Lung (tissue), 12 donors: ENCODE data around the gene PRG3. TPM values are rescaled to one million over a fixed set of nuclear protein-coding genes. Genes with fewer than 3 reads are reported as not detected.

Source experiments
- ATAC-seq: fragments of 200-7000 bp; cut with Tn5 transposase; one replicate; pipeline ENCODE4 v1.9.1; 2020; ENCODE audit warnings: moderate number of reproducible peaks; ENCODE audit not compliant: insufficient read depth, low FRiP score
- DNase-seq, 3 donors: peaks; one replicate each; pipeline ENCODE4 v3.0.0-alpha.2; 2013 to 2017
- H3K27ac ChIP-seq, 2 donors: one replicate each; pipeline ENCODE4 v1.5.1; 2013; ENCODE audit warnings: mild to moderate bottlenecking in 2 of 2, moderate library complexity in 2 of 2, control low read depth in 1 of 2, inconsistent platforms in 1 of 2, low read depth in 1 of 2, low read length in 1 of 2
- H3K27me3 ChIP-seq, 3 donors: one replicate each; pipeline ENCODE4 v1.5.1; 2013; ENCODE audit warnings: low read length in 2 of 3; ENCODE audit not compliant: control insufficient read depth in 3 of 3, insufficient read depth in 3 of 3
- H3K36me3 ChIP-seq, 4 donors: one replicate each; pipeline ENCODE4 v1.5.1; 2013; ENCODE audit warnings: low read length in 4 of 4, mild to moderate bottlenecking in 1 of 4, moderate library complexity in 1 of 4; ENCODE audit not compliant: control insufficient read depth in 4 of 4, insufficient read depth in 4 of 4
- H3K4me1 ChIP-seq, 5 donors: one replicate each; pipeline ENCODE4 v1.5.1; 2013; ENCODE audit warnings: low read length in 5 of 5, mild to moderate bottlenecking in 2 of 5, moderate library complexity in 1 of 5; ENCODE audit not compliant: control insufficient read depth in 5 of 5, insufficient read depth in 5 of 5
- H3K4me3 ChIP-seq: one replicate; pipeline ENCODE4 v1.5.1; 2013; ENCODE audit warnings: mild to moderate bottlenecking, control low read depth, moderate library complexity
- H3K9ac ChIP-seq, 2 donors: one replicate each; pipeline ENCODE4 v1.5.1; 2013; ENCODE audit warnings: low read length in 2 of 2, control low read depth in 1 of 2; ENCODE audit not compliant: insufficient read depth in 1 of 2
- H3K9me3 ChIP-seq, 4 donors: one replicate each; pipeline ENCODE4 v1.5.1; 2013; ENCODE audit warnings: low read length in 3 of 4, mild to moderate bottlenecking in 1 of 4, moderate library complexity in 1 of 4; ENCODE audit not compliant: control insufficient read depth in 4 of 4, insufficient read depth in 3 of 4
- WGBS, 2 donors: extraction: QIAGEN DNeasy Blood & Tissue Kit; methylation state at CpG; one replicate each; pipeline ENCODE4 v1.1.7; 2013; 5-methylcytosine and 5-hydroxymethylcytosine counted together
- polyA plus RNA-seq, 2 donors: library from polyadenylated mRNA; stranded (reverse); fragments of 200-250 nt; gene quantifications; one replicate each; pipeline ENCODE4 v1.2.1, GENCODE V29; 2013
- total RNA-seq, 2 donors: library from RNA; depleted of rRNA in 1 of 2; stranded (reverse); fragments of >200 nt in 1 of 2; gene quantifications; one replicate each; pipeline ENCODE4 v1.2.1, GENCODE V29; 2014 to 2021
- TF ChIP-seq, protein P1 (sequence below): IDR thresholded peaks from 2 replicates; pipeline ENCODE4 v1.5.1; 2012; ENCODE audit warnings: mild to moderate bottlenecking; ENCODE audit errors: control extremely low read depth, extremely low read depth
- donor health status: control.
- donor health status: control.
- donor health status: Bipolar disorder and iron deficiency.
- donor health status: healthy.
- donor health status: DM: yes; HTN: yes; CAD: no.

The PRG3 gene
- total and polyA plus RNA-seq, 4 donors = 0.63 to 1.4 TPM; not detected in 2

DNA sequence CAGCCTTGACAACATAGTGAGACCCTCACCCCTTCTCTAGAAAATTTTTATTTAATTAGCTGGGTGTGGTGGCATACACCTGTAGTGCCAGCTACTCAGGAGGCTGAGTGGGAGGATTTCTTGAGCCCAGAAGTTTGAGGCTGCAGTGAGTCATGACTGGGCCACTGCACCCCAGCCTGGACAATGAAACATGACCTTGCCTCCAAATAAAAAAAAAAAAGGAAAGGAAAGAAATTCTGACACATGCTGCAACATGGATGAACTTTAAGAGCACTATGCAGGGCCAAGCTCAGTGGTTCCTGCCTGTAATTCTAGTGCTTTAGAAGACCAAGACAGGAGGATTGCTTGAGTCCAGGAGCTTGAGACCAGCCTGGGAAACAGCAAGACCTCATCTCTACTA, 37.2 kb upstream of the PRG3 start:
- H3K27me3 ChIP-seq = no peaks in the 10 kb centered on the region
- TF ChIP-seq, protein P1, sequence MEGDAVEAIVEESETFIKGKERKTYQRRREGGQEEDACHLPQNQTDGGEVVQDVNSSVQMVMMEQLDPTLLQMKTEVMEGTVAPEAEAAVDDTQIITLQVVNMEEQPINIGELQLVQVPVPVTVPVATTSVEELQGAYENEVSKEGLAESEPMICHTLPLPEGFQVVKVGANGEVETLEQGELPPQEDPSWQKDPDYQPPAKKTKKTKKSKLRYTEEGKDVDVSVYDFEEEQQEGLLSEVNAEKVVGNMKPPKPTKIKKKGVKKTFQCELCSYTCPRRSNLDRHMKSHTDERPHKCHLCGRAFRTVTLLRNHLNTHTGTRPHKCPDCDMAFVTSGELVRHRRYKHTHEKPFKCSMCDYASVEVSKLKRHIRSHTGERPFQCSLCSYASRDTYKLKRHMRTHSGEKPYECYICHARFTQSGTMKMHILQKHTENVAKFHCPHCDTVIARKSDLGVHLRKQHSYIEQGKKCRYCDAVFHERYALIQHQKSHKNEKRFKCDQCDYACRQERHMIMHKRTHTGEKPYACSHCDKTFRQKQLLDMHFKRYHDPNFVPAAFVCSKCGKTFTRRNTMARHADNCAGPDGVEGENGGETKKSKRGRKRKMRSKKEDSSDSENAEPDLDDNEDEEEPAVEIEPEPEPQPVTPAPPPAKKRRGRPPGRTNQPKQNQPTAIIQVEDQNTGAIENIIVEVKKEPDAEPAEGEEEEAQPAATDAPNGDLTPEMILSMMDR = no peak
- ATAC-seq (no peak), DNase-seq (no peak)
- peaks cover 0 to 4% (median 0%) of the 10 kb centered on the region in 5 donors for H3K4me1 ChIP-seq
- H3K36me3 ChIP-seq = peaks cover 10 to 56% (median 34%) of the 10 kb centered on the region in 4 donors
- no peak overlapping the region for H3K9ac ChIP-seq
- H3K4me3 ChIP-seq = no peak overlapping the region
- H3K27ac ChIP-seq = no peak overlapping the region
- no peaks in the 10 kb centered on the region for H3K9me3 ChIP-seq

DNA sequence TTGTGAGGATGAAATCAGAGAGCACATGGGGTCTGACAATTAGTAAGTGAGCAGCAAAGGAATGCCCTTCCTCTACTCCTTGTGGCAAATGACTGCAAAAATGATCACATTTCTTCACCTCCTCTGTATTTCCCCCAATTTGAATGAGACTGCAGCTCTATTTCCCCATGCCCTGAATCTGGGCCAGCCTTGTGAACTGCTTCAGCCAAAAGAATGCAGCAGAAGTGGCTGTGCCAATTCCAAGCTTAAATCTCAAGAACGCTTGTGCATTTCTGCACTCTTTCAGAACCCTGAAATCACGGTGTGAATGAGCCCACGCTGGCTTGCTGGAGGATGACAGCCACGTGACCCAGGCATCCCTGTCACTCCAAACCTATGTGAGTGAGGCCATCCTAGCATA, 36.1 kb upstream of the PRG3 start:
- no peak overlapping the region for H3K4me3 ChIP-seq
- TF ChIP-seq, protein P1 = no peak
- no peak overlapping the region for H3K9ac ChIP-seq
- no peak overlapping the region for H3K27ac ChIP-seq
- WGBS, 2 donors = 57 to 61% methylated on average over 4 of the region's 4 CpGs
- peaks cover 0 to 4% (median 0%) of the 10 kb centered on the region in 5 donors for H3K4me1 ChIP-seq
- no peaks in the 10 kb centered on the region for H3K9me3 ChIP-seq
- H3K27me3 ChIP-seq = no peaks in the 10 kb centered on the region
- ATAC-seq = peak; percentile 24
- H3K36me3 ChIP-seq = peaks cover 10 to 54% (median 34%) of the 10 kb centered on the region in 4 donors
- peak; percentile 29 to 80 (median 52) for DNase-seq

DNA sequence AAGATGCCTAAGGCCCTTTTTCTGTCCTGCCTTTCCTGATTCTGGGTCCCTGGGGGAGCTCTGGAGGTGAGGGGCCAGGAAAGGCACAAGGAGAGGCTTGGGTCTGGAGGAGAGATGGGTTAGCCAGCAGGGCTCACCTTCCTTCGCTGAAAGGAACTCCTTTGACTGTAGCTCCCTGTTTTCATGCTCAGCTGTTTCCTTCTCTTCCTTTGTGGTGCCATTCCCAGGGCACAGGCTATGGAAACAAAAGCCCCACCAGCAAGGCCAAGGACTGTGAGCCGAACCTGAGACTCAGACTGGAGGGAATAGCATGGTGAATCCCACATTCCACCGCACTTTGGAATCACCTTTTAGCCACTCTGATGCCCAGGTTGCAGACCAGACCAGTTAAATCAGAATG, 35.5 kb upstream of the PRG3 start:
- no peaks in the 10 kb centered on the region for H3K9me3 ChIP-seq
- TF ChIP-seq, protein P1 = no peak
- no peaks in the 10 kb centered on the region for H3K27me3 ChIP-seq
- no peak overlapping the region for H3K4me3 ChIP-seq
- no peak for DNase-seq
- H3K27ac ChIP-seq = peak overlapping the region in 1 of 2 donors; percentile 4
- H3K9ac ChIP-seq = no peak overlapping the region
- 92 to 93% methylated on average over 3 of the region's 3 CpGs for WGBS, 2 donors
- H3K4me1 ChIP-seq = peaks cover 0 to 4% (median 0%) of the 10 kb centered on the region in 5 donors
- H3K36me3 ChIP-seq = peaks cover 10 to 54% (median 33%) of the 10 kb centered on the region in 4 donors
- ATAC-seq = no peak

DNA sequence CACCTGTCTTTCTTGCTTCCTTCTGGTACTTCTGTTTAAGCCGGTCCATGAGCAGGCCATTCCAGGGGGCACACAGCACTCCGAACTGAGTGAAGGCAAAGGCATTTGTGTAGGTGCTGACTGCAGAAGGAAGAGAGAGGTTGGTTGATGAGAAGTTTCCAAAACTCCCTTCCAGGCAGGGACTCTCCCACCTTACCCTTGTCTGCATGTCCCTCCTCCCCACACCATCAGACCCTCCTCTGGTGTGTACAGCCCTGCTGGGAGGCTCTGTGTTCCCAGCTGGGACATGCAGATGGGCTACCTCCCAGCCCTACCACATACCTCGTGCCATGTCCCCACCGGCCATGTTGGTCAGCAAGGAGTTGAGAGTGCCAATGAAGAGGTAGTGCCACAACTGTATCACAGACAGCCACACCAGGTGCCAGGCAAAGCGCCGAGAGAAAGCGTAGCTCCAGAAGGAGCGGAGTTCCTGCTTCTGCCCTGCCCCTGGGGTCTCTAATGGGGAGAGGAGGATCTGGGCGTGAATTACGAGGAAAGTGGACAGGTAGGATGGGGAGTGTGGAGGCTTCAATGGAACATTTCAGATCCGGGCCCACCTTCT, 33.8 kb upstream of the PRG3 start:
- Histone ChIP-seq H3K27ac (no peak overlapping the region), H3K4me1 (peaks cover 0 to 3% (median 0%) of the 10 kb centered on the region in 5 donors), H3K9ac (no peak overlapping the region), H3K9me3 (no peaks in the 10 kb centered on the region), H3K27me3 (no peaks in the 10 kb centered on the region), H3K36me3 (peaks cover 10 to 49% (median 38%) of the 10 kb centered on the region in 4 donors), H3K4me3 (no peak overlapping the region)
- DNase-seq (no peak), ATAC-seq (no peak)
- TF ChIP-seq, protein P1 = no peak
- WGBS, 2 donors = 96 to 98% methylated on average over 11 of the region's 11 CpGs
